DND-41 (cell line): Measurements from ENCODE around the gene FREY1.

Experiments used
- ATAC-seq: fragments of 200-7000 bp; cut with Tn5 transposase; 3 replicates; pipeline ENCODE4 v1.9.1; 2021; ENCODE audit warnings: low read depth; ENCODE audit not compliant: insufficient read depth
- DNase-seq: peaks from one replicate; pipeline ENCODE4 v3.0.0-alpha.2; 2020
- H2AFZ ChIP-seq: 2 replicates; pipeline ENCODE4 v1.6.0; 2012; ENCODE audit warnings: low read depth, low read length
- H3K27ac ChIP-seq: 2 replicates; pipeline ENCODE4 v1.5.1; 2012; ENCODE audit warnings: low read length, inconsistent platforms
- H3K27me3 ChIP-seq: fragments of 200-600 bp; sonication (generic); 2 replicates; pipeline ENCODE4 v1.6.0; 2012; ENCODE audit warnings: low read length, mild to moderate bottlenecking, inconsistent platforms; ENCODE audit not compliant: insufficient read depth, poor library complexity
- H3K36me3 ChIP-seq: 2 replicates; pipeline ENCODE4 v1.5.1; 2012; ENCODE audit warnings: low read length, inconsistent platforms; ENCODE audit not compliant: insufficient read depth
- H3K4me1 ChIP-seq: 2 replicates; pipeline ENCODE4 v1.5.1; 2012; ENCODE audit warnings: mild to moderate bottlenecking, low read length; ENCODE audit not compliant: insufficient read depth
- H3K4me2 ChIP-seq: 2 replicates; pipeline ENCODE4 v1.6.0; 2012; ENCODE audit warnings: mild to moderate bottlenecking, moderate library complexity, low read length, inconsistent platforms; ENCODE audit not compliant: insufficient read depth
- H3K4me3 ChIP-seq, 2 experiments: fragments of 200-600 bp in 1 of 2; shearing (Covaris generic) in 1 of 2; 2 replicates each; pipeline ENCODE4 v1.5.1; 2012 to 2016; ENCODE audit warnings: inconsistent platforms in 2 of 2, low read length in 2 of 2, mild to moderate bottlenecking in 2 of 2, low read depth in 1 of 2, moderate library complexity in 1 of 2
- H3K79me2 ChIP-seq: 2 replicates; pipeline ENCODE4 v1.6.0; 2012; ENCODE audit warnings: low read length, inconsistent platforms; ENCODE audit not compliant: insufficient read depth
- H3K9ac ChIP-seq: 2 replicates; pipeline ENCODE4 v1.6.0; 2012; ENCODE audit warnings: low read depth, mild to moderate bottlenecking, inconsistent platforms, low read length, moderate library complexity
- H3K9me3 ChIP-seq: 2 replicates; pipeline ENCODE4 v1.5.1; 2012; ENCODE audit warnings: low read length, moderate library complexity, mild to moderate bottlenecking, inconsistent platforms; ENCODE audit not compliant: insufficient read depth, severe bottlenecking
- H4K20me1 ChIP-seq: 2 replicates; pipeline ENCODE4 v1.6.0; 2012; ENCODE audit warnings: low read length; ENCODE audit not compliant: insufficient read depth
- EZH2 ChIP-seq: IDR thresholded peaks from 3 replicates; pipeline ENCODE4 v1.6.1; 2012; ENCODE audit warnings: borderline replicate concordance, low read depth, mild to moderate bottlenecking, moderate library complexity, low read length, inconsistent platforms; ENCODE audit not compliant: severe bottlenecking
- TF ChIP-seq, protein P1 (sequence below): IDR thresholded peaks from 2 replicates; pipeline ENCODE4 v1.5.1; 2012; ENCODE audit warnings: borderline replicate concordance, low read length, moderate library complexity, mild to moderate bottlenecking; ENCODE audit not compliant: poor library complexity, severe bottlenecking; ENCODE audit errors: extremely low read depth

The FREY1 gene

DNA sequence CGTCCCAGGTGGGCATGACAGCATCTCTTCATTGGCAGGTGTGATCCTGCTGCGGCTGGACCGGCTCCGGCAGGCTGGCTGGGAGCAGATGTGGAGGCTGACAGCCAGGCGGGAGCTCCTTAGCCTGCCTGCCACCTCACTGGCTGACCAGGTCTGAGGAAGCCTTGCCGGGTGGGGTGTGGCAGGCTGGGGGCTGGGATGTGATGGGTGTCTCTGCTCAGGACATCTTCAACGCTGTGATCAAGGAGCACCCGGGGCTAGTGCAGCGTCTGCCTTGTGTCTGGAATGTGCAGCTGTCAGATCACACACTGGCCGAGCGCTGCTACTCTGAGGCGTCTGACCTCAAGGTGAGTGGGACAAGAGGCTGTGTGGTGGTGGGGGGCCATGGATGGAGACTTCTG, 18.9 kb upstream of the FREY1 start:
- no peak for DNase-seq
- no peaks in the 10 kb centered on the region for H3K9me3 ChIP-seq
- TF ChIP-seq EZH2 = no peak
- TF ChIP-seq, protein P1, sequence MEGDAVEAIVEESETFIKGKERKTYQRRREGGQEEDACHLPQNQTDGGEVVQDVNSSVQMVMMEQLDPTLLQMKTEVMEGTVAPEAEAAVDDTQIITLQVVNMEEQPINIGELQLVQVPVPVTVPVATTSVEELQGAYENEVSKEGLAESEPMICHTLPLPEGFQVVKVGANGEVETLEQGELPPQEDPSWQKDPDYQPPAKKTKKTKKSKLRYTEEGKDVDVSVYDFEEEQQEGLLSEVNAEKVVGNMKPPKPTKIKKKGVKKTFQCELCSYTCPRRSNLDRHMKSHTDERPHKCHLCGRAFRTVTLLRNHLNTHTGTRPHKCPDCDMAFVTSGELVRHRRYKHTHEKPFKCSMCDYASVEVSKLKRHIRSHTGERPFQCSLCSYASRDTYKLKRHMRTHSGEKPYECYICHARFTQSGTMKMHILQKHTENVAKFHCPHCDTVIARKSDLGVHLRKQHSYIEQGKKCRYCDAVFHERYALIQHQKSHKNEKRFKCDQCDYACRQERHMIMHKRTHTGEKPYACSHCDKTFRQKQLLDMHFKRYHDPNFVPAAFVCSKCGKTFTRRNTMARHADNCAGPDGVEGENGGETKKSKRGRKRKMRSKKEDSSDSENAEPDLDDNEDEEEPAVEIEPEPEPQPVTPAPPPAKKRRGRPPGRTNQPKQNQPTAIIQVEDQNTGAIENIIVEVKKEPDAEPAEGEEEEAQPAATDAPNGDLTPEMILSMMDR = no peak
- no peaks in the 10 kb centered on the region for H3K27me3 ChIP-seq
- H3K4me2 ChIP-seq = no peak overlapping the region
- H2AFZ ChIP-seq = no peak overlapping the region
- no peak overlapping the region for H3K4me3 ChIP-seq
- no peaks in the 10 kb centered on the region for H3K79me2 ChIP-seq
- no peaks in the 10 kb centered on the region for H4K20me1 ChIP-seq
- ATAC-seq = no peak
- no peaks in the 10 kb centered on the region for H3K4me1 ChIP-seq
- H3K9ac ChIP-seq = no peak overlapping the region
- H3K27ac ChIP-seq = no peak overlapping the region
- H3K36me3 ChIP-seq = no peaks in the 10 kb centered on the region

DNA sequence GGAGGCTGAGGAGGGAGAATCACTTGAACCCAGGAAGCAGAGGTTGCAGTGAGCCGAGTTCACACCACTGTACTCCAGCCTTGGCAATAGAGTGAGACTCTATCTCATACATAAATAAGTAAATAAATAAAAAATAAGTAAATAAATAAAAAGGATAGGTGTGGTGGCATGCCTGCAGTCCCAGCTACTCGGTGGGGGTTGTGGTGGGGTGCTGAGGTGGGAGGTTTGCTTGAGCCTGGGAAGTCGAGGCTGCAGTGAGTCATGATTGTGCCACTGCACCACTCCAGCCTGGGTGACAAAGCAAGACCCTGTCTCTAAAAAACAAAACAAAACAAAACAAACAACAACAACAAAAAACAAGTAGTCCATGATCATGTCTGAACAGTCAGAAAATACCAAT, 18.5 kb upstream of the FREY1 start:
- Histone ChIP-seq H3K9ac (no peak overlapping the region), H3K79me2 (no peaks in the 10 kb centered on the region), H4K20me1 (no peaks in the 10 kb centered on the region), H3K4me3 (no peak overlapping the region), H2AFZ (no peak overlapping the region), H3K9me3 (no peaks in the 10 kb centered on the region), H3K4me2 (no peak overlapping the region), H3K4me1 (no peaks in the 10 kb centered on the region), H3K36me3 (no peaks in the 10 kb centered on the region), H3K27me3 (no peaks in the 10 kb centered on the region), H3K27ac (no peak overlapping the region)
- ATAC-seq = no peak
- TF ChIP-seq EZH2 = no peak
- TF ChIP-seq, protein P1 = no peak
- no peak for DNase-seq

DNA sequence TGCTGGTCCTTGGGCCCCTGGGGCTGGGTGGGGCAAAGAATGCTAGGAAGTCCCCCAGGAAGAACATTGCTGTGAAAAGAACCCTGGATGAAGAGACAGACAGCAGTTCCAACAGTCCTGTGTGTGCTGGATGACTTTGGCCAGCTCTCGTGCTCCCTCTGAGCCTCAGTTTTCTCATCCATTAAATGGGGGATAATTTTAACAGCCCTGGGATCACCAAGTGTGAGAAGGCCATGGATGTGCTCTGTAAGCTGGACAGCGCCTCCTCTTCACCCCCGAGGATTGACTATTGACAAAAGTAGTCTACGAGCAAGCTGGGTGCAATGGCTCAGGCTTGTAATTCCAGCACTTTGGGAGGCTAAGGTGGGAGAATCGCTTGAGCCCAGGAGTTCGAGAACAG, 17.9 kb upstream of the FREY1 start:
- TF ChIP-seq EZH2 = no peak
- TF ChIP-seq, protein P1 = no peak
- H3K4me2 ChIP-seq = no peak overlapping the region
- no peaks in the 10 kb centered on the region for H3K36me3 ChIP-seq
- no peak overlapping the region for H3K27ac ChIP-seq
- no peaks in the 10 kb centered on the region for H4K20me1 ChIP-seq
- H3K4me3 ChIP-seq = no peak overlapping the region
- H3K4me1 ChIP-seq = no peaks in the 10 kb centered on the region
- DNase-seq (no peak), ATAC-seq (no peak)
- no peaks in the 10 kb centered on the region for H3K79me2 ChIP-seq
- H3K27me3 ChIP-seq = no peaks in the 10 kb centered on the region
- no peak overlapping the region for H2AFZ ChIP-seq
- H3K9ac ChIP-seq = no peak overlapping the region
- H3K9me3 ChIP-seq = no peaks in the 10 kb centered on the region
